ENCODE data around the gene NUBP2.
A peak's percentile ranks its signal among the peaks of the same experiment; 100 is the strongest.

The NUBP2 gene

DNA sequence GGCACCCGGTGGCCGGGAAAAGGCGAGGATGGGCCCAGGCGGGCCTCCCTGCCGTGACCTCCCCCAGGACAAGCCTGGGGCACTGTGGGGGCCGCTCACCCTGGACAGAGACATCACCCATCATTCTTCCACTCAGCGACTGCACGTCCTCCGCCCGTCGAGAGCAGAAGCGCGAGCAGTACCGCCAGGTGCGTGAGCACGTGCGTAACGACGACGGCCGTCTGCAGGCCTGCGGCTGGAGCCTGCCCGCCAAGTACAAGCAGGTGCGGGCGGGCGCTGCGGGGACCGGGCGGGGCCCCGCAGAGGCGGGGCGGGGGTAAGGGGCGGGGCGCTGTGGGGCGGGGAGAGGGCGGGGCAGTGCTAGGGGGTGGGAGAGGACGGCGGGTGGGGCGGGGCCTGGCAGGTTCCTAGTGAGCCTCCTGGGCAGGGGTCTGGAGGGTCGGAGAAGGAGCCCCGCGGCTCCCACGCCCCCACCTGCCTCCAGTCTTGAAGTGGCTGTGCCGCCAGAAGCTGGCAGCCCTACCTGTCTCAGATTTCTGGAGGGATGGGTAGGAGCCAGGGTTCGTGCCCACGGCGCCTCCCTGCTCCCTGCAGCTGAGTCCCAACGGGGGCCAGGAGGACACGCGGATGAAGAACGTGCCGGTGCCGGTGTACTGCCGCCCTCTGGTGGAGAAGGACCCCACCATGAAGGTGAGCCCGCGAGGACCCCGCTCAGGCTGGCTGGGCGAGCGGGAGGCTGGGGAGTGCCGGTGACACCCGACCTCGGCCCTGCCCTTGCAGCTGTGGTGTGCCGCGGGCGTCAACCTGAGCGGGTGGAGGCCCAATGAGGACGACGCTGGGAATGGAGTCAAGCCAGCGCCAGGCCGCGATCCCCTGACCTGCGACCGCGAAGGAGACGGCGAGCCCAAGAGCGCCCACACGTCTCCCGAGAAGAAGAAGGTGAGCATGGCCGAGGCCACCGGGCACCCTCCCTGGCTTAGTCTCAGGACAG, 18.9 kb upstream of the NUBP2 start:
- peak; percentile 30 to 38 for DNase-seq
- TF ChIP-seq GATA1 (IDR thresholded peaks at IDR 0.05; ENCODE audit: low read depth, low read length) (no peak), POLR2A (IDR thresholded peaks at IDR 0.05; ENCODE audit: low read length) (no peak)

DNA sequence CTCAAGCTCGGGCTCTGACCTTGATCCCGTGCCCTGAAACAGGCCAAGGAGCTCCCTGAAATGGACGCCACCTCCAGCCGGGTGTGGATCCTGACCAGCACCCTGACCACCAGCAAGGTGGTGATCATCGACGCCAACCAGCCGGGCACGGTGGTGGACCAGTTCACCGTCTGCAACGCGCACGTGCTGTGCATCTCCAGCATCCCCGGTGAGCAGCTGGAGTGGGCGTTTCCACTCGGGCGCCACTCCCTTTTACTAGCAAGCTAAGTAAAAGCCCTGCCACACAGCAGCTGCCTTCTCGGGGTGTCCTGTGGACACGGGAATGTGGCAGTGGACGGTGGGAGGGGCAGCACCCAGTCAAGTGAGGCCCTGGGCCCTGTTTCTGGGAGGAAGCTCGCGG, 17.8 kb upstream of the NUBP2 start:
- TF ChIP-seq GATA1 (IDR thresholded peaks at IDR 0.05; ENCODE audit: low read depth, low read length) (no peak), POLR2A (IDR thresholded peaks at IDR 0.05; ENCODE audit: low read length) (no peak)
- DNase-seq = no peak

DNA sequence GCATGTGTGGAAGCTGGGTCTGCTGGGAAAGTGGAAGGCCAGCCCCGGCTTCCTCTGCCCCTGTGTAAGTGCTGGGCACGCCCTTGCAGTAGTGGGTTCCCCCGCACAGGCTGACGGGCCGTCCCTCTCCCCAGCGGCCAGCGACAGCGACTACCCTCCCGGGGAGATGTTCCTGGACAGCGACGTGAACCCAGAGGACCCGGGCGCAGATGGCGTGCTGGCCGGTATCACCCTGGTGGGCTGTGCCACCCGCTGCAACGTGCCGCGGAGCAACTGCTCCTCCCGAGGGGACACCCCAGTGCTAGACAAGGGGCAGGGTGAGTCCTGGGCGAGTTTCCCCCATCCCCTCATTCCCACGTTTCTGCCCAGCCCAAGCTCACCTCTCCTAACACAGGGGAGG, 16.9 kb upstream of the NUBP2 start:
- DNase-seq = no peak
- TF ChIP-seq POLR2A (IDR thresholded peaks at IDR 0.05; ENCODE audit: low read length) (no peak), GATA1 (IDR thresholded peaks at IDR 0.05; ENCODE audit: low read depth, low read length) (no peak)

DNA sequence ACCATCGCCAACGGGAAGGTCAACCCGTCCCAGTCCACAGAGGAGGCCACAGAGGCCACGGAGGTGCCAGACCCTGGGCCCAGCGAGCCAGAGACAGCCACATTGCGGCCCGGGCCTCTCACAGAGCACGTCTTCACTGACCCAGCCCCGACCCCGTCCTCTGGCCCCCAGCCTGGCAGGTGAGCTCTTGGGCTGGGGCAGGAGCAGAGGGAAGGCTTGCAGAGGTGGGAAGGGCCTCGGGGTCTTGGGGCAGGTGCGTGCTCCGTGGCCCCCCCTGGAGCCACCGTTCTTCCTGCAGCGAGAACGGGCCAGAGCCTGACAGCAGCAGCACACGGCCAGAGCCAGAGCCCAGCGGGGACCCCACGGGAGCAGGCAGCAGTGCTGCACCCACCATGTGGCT, 16.5 kb upstream of the NUBP2 start:
- TF ChIP-seq POLR2A (IDR thresholded peaks at IDR 0.05; ENCODE audit: low read length) (no peak), GATA1 (IDR thresholded peaks at IDR 0.05; ENCODE audit: low read depth, low read length) (no peak)
- DNase-seq = no peak

GRCh38 chr16:1766701-1767100, 16.1 kb upstream of the NUBP2 start:
- no peak for DNase-seq
- TF ChIP-seq POLR2A (IDR thresholded peaks at IDR 0.05; ENCODE audit: low read length) (no peak), GATA1 (IDR thresholded peaks at IDR 0.05; ENCODE audit: low read depth, low read length) (no peak)

DNA sequence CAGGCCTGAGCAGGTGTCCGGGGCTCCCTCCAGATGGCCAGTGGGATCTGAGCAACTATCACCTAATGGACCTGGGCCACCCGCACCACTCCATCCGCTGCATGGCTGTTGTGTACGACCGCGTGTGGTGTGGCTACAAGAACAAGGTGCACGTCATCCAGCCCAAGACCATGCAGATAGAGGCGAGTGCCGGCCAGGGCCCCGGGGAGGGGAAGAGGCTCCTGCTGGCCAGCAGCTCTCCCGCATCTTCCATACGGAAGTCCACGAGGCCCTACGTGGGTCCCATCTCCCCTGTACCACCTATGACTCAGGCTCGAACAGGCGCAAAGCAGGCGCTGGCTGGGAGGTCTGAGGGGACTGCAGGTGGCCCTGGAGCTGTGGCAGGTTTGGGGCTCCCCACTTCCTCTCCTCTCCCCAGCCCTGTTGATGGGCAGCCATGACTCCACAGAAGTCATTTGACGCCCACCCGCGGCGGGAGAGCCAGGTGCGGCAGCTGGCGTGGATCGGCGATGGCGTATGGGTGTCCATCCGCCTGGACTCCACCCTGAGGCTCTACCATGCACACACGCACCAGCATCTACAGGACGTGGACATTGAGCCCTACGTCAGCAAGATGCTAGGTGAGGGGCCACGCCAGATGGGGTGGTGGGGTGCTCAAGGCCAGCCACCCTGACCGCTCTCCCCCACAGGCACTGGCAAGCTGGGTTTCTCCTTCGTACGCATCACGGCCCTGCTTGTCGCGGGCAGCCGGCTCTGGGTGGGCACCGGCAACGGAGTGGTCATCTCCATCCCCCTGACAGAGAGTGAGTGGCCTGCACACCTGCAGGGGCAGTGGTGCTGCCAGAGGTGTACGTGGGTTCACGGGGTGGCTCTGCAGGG, 15.4 kb upstream of the NUBP2 start:
- TF ChIP-seq POLR2A (IDR thresholded peaks at IDR 0.05; ENCODE audit: low read length) (no peak), GATA1 (IDR thresholded peaks at IDR 0.05; ENCODE audit: low read depth, low read length) (no peak)
- DNase-seq = no peak

- no peak for DNase-seq
- no peak for TF ChIP-seq GATA1 (IDR thresholded peaks at IDR 0.05; ENCODE audit: low read depth, low read length)
- TF ChIP-seq POLR2A (IDR thresholded peaks at IDR 0.05; ENCODE audit: low read length) = no peak
These were observed 14.5 kb upstream of the NUBP2 start for GRCh38 chr16:1768061-1768766.

GRCh38 chr16:1768767-1769401, 13.9 kb upstream of the NUBP2 start:
- no peak for TF ChIP-seq POLR2A (IDR thresholded peaks at IDR 0.05; ENCODE audit: low read length)

DNA sequence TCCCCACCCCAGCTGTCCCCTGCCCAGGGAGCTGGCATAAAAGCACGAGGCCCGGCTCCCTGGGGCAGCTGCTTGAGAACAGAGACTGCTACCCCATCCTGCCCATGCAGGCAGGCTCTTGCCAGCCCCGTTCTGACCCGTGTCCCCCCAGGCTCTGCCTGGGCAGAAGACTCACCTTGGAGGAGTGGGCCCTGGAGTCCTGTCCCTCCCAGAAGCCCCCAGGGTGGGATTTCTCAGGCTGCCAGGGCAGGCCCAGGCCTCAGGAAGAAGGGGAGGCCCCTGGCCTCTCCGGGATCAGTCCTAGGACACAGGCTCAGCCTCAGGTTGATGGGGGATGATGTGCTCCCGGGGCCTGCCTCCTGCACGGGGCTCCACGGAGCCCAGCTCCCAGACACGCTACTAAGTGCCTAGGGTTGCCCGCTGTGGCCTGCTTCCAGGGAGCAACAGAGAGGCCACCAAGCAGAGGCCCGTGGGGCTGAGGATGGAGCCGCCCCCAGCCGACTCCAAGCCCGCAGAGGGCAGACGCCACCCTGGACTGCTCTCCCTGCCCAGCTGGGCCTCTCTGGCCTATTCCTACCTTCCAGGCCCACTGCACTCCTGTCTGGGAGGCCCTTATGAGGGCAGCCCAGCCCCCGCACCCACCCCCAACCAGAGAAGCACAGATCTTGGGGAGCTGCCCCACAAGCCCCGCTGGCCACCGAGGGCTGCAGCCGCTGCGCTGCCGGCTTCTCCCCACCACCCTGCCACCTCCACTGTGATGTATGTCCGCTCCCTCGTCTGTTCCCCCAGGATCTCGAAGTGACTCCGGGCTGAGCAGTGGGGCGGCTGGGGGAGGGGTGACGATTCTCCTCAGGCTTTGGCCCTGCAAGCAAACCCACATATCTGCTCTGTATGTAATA, 13.1 kb upstream of the NUBP2 start:
- no peak for DNase-seq
- TF ChIP-seq GATA1 (IDR thresholded peaks at IDR 0.05; ENCODE audit: low read depth, low read length) = no peak
- TF ChIP-seq POLR2A (IDR thresholded peaks at IDR 0.05; ENCODE audit: low read length) = no peak

More at GRCh38 chr16:1768767-1769401, 13.9 kb upstream of the NUBP2 start:
- DNase-seq = no peak

GRCh38 chr16:1770328-1771187, 12.2 kb upstream of the NUBP2 start:
- TF ChIP-seq GATA1 (IDR thresholded peaks at IDR 0.05; ENCODE audit: low read depth, low read length) (no peak), POLR2A (IDR thresholded peaks at IDR 0.05; ENCODE audit: low read length) (no peak)
- no peak for DNase-seq

DNA sequence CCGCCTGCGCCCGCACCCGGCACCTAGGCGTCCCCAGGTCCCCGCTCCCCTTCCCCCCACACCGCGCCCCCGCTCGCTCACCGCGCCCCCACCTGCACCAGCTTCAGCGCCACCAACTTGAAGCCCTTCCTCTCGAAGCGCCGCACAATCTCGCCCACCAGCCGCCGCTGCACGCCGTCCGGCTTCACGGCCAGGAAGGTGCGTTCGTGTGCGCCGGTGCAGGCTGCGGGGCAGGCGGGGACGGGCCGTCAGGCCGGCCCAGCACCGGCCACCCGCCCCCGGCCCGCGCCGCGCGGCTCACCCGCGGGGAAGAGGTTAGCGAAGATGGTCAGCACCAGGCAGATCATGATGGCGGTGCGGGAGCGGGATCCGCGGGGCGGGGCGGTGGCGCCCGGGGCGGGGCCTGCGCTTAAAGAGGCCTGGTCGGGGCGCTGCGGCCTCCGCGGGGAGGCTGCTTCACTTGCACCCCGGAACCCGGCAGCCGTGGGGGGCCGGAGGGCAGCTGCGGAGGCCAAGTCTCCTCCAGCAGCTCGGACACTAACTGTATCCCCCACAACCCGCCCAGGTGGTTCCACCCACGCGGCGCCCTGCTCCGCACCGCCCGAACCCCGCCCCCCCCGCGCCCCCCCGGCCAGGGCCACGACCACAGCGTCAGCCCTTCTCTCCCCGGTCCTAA, 11.4 kb upstream of the NUBP2 start, which contains the start of gene NME3:
Gene NME3 (minus strand): TSS at position 356 of the 676 bp plus-strand sequence. CDS start 9 bp downstream, at position 347.
- peak; percentile 83 to 84 for DNase-seq
- TF ChIP-seq GATA1 (IDR thresholded peaks at IDR 0.05; ENCODE audit: low read depth, low read length) (no peak), POLR2A (IDR thresholded peaks at IDR 0.05; ENCODE audit: low read length) (no peak)
